Activated CD8-positive, alpha-beta T cell treated with anti-CD3 and anti-CD28 coated beads for 36 hours (primary cell): ENCODE results near the gene GNG7. TPM values are rescaled to one million over a fixed set of nuclear protein-coding genes. Genes with fewer than 3 reads are reported as not detected.
A peak's percentile ranks its signal among the peaks of the same experiment; 100 is the strongest.

Experiments
- ATAC-seq: fragments of 200-7000 bp; cut with Tn5 transposase; one replicate; pipeline ENCODE4 v1.10.0; 2021; ENCODE audit warnings: mild to moderate bottlenecking, moderate library complexity
- CTCF ChIA-PET: fragments of 350-600 bp; sonication (Branson Sonifier 250); formaldehyde crosslinking; loops from one replicate; lab custom pipeline; 2021; ENCODE audit warnings: antibody characterized with exemption; lab: Charles Lee
- POLR2A ChIA-PET: fragments of 350-600 bp; sonication (Branson Sonifier 250); formaldehyde crosslinking; loops from one replicate; lab custom pipeline; 2021; ENCODE audit warnings: antibody characterized with exemption; lab: Charles Lee
- DNase-seq: peaks from one replicate; pipeline ENCODE4 v3.0.0-alpha.2; 2020
- H3K27ac Mint-ChIP-seq: one replicate; pipeline ENCODE4 v1.8.0; 2021; ENCODE audit warnings: mild to moderate bottlenecking, mixed read lengths
- H3K27me3 Mint-ChIP-seq: one replicate; pipeline ENCODE4 v1.8.0; 2021; ENCODE audit warnings: mixed read lengths
- H3K36me3 Mint-ChIP-seq: one replicate; pipeline ENCODE4 v1.8.0; 2021; ENCODE audit warnings: low read depth, mixed read lengths
- H3K4me1 Mint-ChIP-seq: one replicate; pipeline ENCODE4 v1.8.0; 2021; ENCODE audit warnings: low read depth, mixed read lengths
- H3K4me3 Mint-ChIP-seq: one replicate; pipeline ENCODE4 v1.8.0; 2021; ENCODE audit warnings: mild to moderate bottlenecking, moderate library complexity, mixed read lengths
- H3K9me3 Mint-ChIP-seq: one replicate; pipeline ENCODE4 v1.8.0; 2021; ENCODE audit warnings: mixed read lengths
- CTCF ChIP-seq: fragments of 200-600 bp; IDR thresholded peaks from one replicate; pipeline ENCODE4 v1.8.0; 2022; ENCODE audit warnings: antibody characterized with exemption, mild to moderate bottlenecking
- intact Hi-C: fragments of 100-400 bp; cut with micrococcal nuclease; formaldehyde crosslinking; loops from one replicate; pipeline ENCODE4 v1.10.0; 2022
- total RNA-seq, 2 experiments: library from RNA; stranded (reverse); gene quantifications; one replicate each; pipeline ENCODE4 v1.2.3, GENCODE V29; 2021

GNG7 gene
- total RNA-seq, 2 experiments from 2014 or later, result 0.27 to 0.32 TPM

GRCh38 chr19:2721570-2722540, 19.4 kb upstream of the GNG7 start:
- no peak for ATAC-seq
- Mint-ChIP-seq H3K4me3 (peak overlapping the region; percentile 43), H3K4me1 (peaks cover 3% of the 10 kb centered on the region), H3K9me3 (no peaks in the 10 kb centered on the region), H3K27ac (no peak overlapping the region), H3K36me3 (no peaks in the 10 kb centered on the region), H3K27me3 (peaks cover 27% of the 10 kb centered on the region)
- ChIA-PET POLR2A (no interaction called here), CTCF (no interaction called here)
- intact Hi-C loops, result no loop called here
- no peak for DNase-seq
- TF ChIP-seq CTCF, result no peak

- DNase-seq (no peak), ATAC-seq (no peak)
- Mint-ChIP-seq H3K27me3 (peaks cover 25% of the 10 kb centered on the region), H3K27ac (no peak within 1 kb of the TSS), H3K4me3 (peak within 1 kb of the TSS; percentile 43), H3K36me3 (no peaks in the 10 kb centered on the region), H3K9me3 (no peaks in the 10 kb centered on the region), H3K4me1 (peaks cover 3% of the 10 kb centered on the region)
- no peak for TF ChIP-seq CTCF
- POLR2A ChIA-PET, result no interaction called here
- intact Hi-C loops, result no loop called here
- CTCF ChIA-PET, result no interaction called here
These were observed 18.5 kb upstream of the GNG7 start, which contains the start of gene DIRAS1 for GRCh38 chr19:2720777-2721569. DIRAS1 (minus strand) TSS chr19:2721372; CDS start chr19:2717806, 3,566 bp downstream.

GRCh38 chr19:2719920-2720776, 17.7 kb upstream of the GNG7 start:
- no peak overlapping the region for H3K27ac Mint-ChIP-seq
- peaks cover 25% of the 10 kb centered on the region for H3K27me3 Mint-ChIP-seq
- TF ChIP-seq CTCF, result no peak
- no peak for DNase-seq
- peaks cover 7% of the 10 kb centered on the region for H3K9me3 Mint-ChIP-seq
- H3K4me1 Mint-ChIP-seq, result peaks cover 3% of the 10 kb centered on the region
- H3K36me3 Mint-ChIP-seq, result no peaks in the 10 kb centered on the region
- ATAC-seq, result no peak
- CTCF ChIA-PET, result no interaction called here
- intact Hi-C loops, result no loop called here
- POLR2A ChIA-PET, result no interaction called here
- no peak overlapping the region for H3K4me3 Mint-ChIP-seq

GRCh38 chr19:2719232-2719735, 16.8 kb upstream of the GNG7 start:
- peaks cover 10% of the 10 kb centered on the region for H3K9me3 Mint-ChIP-seq
- H3K27ac Mint-ChIP-seq, result no peak overlapping the region
- DNase-seq, result no peak
- TF ChIP-seq CTCF, result no peak
- H3K4me3 Mint-ChIP-seq, result no peak overlapping the region
- H3K27me3 Mint-ChIP-seq, result peaks cover 23% of the 10 kb centered on the region
- H3K4me1 Mint-ChIP-seq, result peaks cover 3% of the 10 kb centered on the region
- no peak for ATAC-seq
- H3K36me3 Mint-ChIP-seq, result no peaks in the 10 kb centered on the region
- ChIA-PET POLR2A (no interaction called here), CTCF (no interaction called here)
- intact Hi-C loops, result no loop called here
